Left ventricle myocardium superior (tissue), 1 donor: Measurements from ENCODE around the gene ATP6V1F. TPM values are rescaled to one million over a fixed set of nuclear protein-coding genes. Genes with fewer than 3 reads are reported as not detected.
A peak's percentile ranks its signal among the peaks of the same experiment; 100 is the strongest.
"Not testable (repeated sequence)": the region's sequence is repeated elsewhere in the genome, so short reads cannot be mapped to it uniquely, and the experiment has no call there.

ENCODE experiments used
- ATAC-seq: fragments of 200-7000 bp; cut with Tn5 transposase; one replicate; pipeline ENCODE4 v1.9.1; 2020; ENCODE audit warnings: mild to moderate bottlenecking, moderate library complexity
- DNase-seq: peaks from one replicate; pipeline ENCODE4 v3.0.0-alpha.2; 2020
- intact Hi-C: fragments of 100-400 bp; cut with micrococcal nuclease; formaldehyde crosslinking; loops from one replicate; pipeline ENCODE4 v1.11.0; 2022
- total RNA-seq: library from RNA; stranded (reverse); fragmentation: NEBNext Ultra II Directional; extraction: Animal tissue kit (Norgen Biotek cat#: 25700); gene quantifications from one replicate; pipeline ENCODE4 v1.2.1, GENCODE V29; 2021
- donor health status: DM: no; HTN: yes; CAD: no; lungs with severe emphysema.

Gene ATP6V1F
- total RNA-seq, 1 donor from 2014 or later: 115 TPM

GRCh38 chr7:128909625-128910568, 47.2 kb downstream of the ATP6V1F start:
- ATAC-seq (peak; percentile 26), DNase-seq (peak; percentile 33)
- intact Hi-C loops: loop anchor here (10.0 kb wide), 1 partner anchor 195 kb away; no protein-coding TSS in a partner anchor

DNA sequence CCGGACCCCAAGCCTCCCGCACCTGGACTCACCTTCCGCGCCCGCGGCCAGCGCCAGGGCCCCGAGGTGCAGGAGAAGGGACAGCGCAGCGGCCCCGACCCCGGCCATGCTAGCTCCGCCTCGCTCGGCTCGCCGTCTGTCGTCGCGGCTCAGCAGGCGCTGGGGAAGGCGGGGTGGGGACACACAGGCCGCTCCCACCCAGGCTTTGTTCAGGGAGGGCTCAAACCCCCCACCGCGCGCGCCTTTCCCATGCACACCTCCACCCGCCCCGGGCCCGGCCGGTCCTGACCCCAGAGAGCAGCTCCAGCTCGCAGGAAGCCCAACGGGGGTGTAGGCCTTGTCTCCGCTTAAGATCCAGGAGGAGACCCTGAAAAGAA, 47.9 kb downstream of the ATP6V1F start, which contains the start of gene KCP:
KCP (minus strand) TSS at position 141 of the 377 bp plus-strand sequence; CDS start at position 108, 33 bp downstream.
- peak; percentile 30 for DNase-seq
- intact Hi-C loops: no loop called here
- no peak for ATAC-seq

- ATAC-seq (peak; percentile 57), DNase-seq (peak; percentile 30)
- intact Hi-C loops: no loop called here
Observed at GRCh38 chr7:128911423-128912031, 48.9 kb downstream of the ATP6V1F start.

GRCh38 chr7:128912281-128912680, 49.6 kb downstream of the ATP6V1F start:
- intact Hi-C loops: no loop called here
- DNase-seq: no peak
- ATAC-seq: no peak

GRCh38 chr7:128912709-128913495, 50.2 kb downstream of the ATP6V1F start:
- ATAC-seq: peak; percentile 14
- intact Hi-C loops, DNase-seq: not testable (repeated sequence)

DNA sequence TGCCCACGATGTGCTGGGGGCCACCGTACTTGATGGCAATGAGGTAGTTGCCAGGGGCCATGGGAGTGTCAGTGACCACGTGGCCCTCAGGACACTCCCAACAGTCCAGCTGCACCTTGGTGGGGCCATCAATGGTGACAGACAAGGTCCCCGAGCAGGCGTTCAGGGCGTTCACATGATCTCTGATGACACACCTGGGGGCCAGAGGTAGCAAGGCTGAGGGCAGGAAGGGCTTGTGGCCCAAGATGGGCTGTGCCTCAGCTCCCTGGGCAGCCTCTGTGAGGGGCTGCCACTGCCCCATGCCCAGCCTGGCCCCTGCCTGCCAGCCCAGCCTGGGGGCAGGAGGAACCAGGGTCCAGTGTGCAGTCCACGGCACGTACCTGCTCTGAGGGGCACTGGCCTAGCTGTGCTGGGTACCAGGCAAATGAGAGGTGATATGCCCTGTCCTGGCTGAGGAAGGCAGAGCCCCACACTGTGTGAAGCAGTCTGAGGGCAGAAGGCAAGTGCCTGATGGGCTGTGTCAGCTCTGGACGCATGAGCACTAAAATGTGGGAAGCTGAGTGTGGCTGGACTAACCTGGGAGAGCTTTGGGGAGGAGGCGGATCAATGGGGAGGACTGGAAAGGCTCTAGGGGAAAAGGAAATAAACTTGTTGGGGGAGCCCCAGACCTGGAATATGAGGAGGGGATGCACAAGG, 51.4 kb downstream of the ATP6V1F start:
- ATAC-seq (no peak), DNase-seq (no peak)
- intact Hi-C loops: no loop called here

DNA sequence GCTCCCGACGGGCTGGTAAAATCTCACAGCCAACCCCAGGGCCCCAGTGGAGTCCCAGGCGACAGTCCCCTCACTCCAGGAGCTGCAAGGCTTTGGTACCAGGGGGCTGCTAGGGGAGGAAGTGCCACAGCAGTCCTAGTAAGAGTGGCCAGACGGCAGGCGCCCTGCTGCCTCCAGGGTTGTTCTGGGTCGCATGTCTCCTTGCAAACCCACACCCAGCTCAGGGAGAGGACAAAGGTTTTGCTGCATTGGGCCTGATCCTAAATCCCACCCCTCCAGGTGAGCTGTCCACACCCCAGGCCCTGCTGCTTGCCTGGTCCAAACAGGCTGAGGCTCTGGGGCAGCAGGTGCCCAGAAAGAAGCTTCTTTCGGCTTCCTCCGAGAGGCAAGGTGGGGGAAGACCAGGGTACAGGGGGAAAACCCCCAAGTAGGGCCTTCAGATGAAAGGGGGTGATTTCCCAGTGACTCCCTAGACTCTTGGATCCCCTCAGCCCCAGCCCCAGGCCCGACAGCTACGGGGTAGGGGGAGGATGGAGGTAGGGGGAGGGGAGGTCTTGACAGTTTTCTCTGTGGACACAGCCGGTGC, 52.0 kb downstream of the ATP6V1F start:
- ATAC-seq (no peak), DNase-seq (no peak)
- intact Hi-C loops: no loop called here

- no peak for DNase-seq
- intact Hi-C loops: no loop called here
- no peak for ATAC-seq
Observed at GRCh38 chr7:128915271-128915819, 52.7 kb downstream of the ATP6V1F start.

Other genes with a start within 250 kb of the ATP6V1F start
- gene GARIN1A, start 190.6 kb upstream of the ATP6V1F start, total RNA-seq: 0.97 TPM
- gene CALU, start 123.5 kb upstream of the ATP6V1F start, total RNA-seq: 186 TPM
- not detected for gene OPN1SW, start 87.1 kb upstream of the ATP6V1F start, total RNA-seq
- gene CCDC136, start 70.9 kb upstream of the ATP6V1F start, total RNA-seq: 6.5 TPM
- gene FLNC, start 32.5 kb upstream of the ATP6V1F start, total RNA-seq: 591 TPM
- 0.12 TPM for gene KCP, start 47.9 kb downstream of the ATP6V1F start, total RNA-seq
- 2.9 TPM for gene IRF5, start 75.1 kb downstream of the ATP6V1F start, total RNA-seq
- 38.0 TPM for gene TNPO3, start 192.3 kb downstream of the ATP6V1F start, total RNA-seq